Glutamatergic neuron (in vitro differentiated cells): ENCODE data around the gene MICU2. TPM values are rescaled to one million over a fixed set of nuclear protein-coding genes. Genes with fewer than 3 reads are reported as not detected.

Experiments
- DNase-seq: peaks from one replicate; pipeline ENCODE4 v3.0.0; 2022
- H3K27ac Mint-ChIP-seq: one replicate; pipeline ENCODE4 v1.8.0; 2020; ENCODE audit warnings: mild to moderate bottlenecking, mixed read lengths, inconsistent platforms; ENCODE audit not compliant: unreplicated experiment
- H3K27me3 Mint-ChIP-seq: one replicate; pipeline ENCODE4 v1.8.0; 2020; ENCODE audit warnings: mild to moderate bottlenecking, moderate library complexity, mixed read lengths, inconsistent platforms; ENCODE audit not compliant: unreplicated experiment
- H3K36me3 Mint-ChIP-seq: one replicate; pipeline ENCODE4 v1.8.0; 2020; ENCODE audit warnings: mild to moderate bottlenecking, mixed read lengths, inconsistent platforms; ENCODE audit not compliant: unreplicated experiment
- H3K4me1 Mint-ChIP-seq: one replicate; pipeline ENCODE4 v1.8.0; 2020; ENCODE audit warnings: mild to moderate bottlenecking, low read depth, mixed read lengths, inconsistent platforms; ENCODE audit not compliant: unreplicated experiment
- H3K4me3 Mint-ChIP-seq: one replicate; pipeline ENCODE4 v1.8.0; 2020; ENCODE audit warnings: mild to moderate bottlenecking, mixed read lengths, inconsistent platforms; ENCODE audit not compliant: unreplicated experiment
- H3K9me3 Mint-ChIP-seq: one replicate; pipeline ENCODE4 v1.8.0; 2020; ENCODE audit warnings: mild to moderate bottlenecking, moderate library complexity, mixed read lengths, inconsistent platforms; ENCODE audit not compliant: unreplicated experiment
- total RNA-seq: library from RNA; stranded (reverse); fragmentation: NEBNext Ultra II Directional; extraction: Animal tissue kit (Norgen Biotek cat#: 25700); gene quantifications from one replicate; pipeline ENCODE4 v1.2.1, GENCODE V29; 2021; ENCODE audit not compliant: unreplicated experiment
- TF ChIP-seq, protein P1 (sequence below): fragments of 200-600 bp; sonication (generic); IDR thresholded peaks from one replicate; pipeline ENCODE4 v1.5.0; 2021; ENCODE audit not compliant: partially characterized antibody, unreplicated experiment

The MICU2 gene
- total RNA-seq, 1 donor from 2014 or later, result 37.2 TPM

DNA sequence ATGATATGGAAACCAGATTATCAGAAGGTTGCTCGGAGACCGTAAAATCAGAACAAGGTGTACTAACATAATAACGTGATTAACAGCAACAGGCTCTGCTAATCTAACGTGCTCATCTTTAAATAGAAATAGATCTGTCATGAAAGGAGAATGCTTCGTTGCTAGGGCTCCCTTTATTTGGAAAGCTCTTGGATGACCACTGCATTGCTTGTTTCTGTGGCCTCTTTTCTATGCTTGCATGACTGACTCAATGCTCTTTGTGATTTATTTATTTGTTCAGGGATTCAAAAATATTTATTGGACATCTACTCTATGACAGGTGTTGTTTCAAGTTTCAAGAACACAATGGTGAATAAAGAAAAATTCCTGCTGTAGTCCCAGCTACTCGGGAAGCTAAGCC is 122.6 kb downstream of the MICU2 start:
- TF ChIP-seq, protein P1, sequence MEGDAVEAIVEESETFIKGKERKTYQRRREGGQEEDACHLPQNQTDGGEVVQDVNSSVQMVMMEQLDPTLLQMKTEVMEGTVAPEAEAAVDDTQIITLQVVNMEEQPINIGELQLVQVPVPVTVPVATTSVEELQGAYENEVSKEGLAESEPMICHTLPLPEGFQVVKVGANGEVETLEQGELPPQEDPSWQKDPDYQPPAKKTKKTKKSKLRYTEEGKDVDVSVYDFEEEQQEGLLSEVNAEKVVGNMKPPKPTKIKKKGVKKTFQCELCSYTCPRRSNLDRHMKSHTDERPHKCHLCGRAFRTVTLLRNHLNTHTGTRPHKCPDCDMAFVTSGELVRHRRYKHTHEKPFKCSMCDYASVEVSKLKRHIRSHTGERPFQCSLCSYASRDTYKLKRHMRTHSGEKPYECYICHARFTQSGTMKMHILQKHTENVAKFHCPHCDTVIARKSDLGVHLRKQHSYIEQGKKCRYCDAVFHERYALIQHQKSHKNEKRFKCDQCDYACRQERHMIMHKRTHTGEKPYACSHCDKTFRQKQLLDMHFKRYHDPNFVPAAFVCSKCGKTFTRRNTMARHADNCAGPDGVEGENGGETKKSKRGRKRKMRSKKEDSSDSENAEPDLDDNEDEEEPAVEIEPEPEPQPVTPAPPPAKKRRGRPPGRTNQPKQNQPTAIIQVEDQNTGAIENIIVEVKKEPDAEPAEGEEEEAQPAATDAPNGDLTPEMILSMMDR, result no peak
- no peak overlapping the region for H3K27ac Mint-ChIP-seq
- peaks cover 5% of the 10 kb centered on the region for H3K36me3 Mint-ChIP-seq
- no peak overlapping the region for H3K4me3 Mint-ChIP-seq
- H3K9me3 Mint-ChIP-seq, result no peaks in the 10 kb centered on the region
- peaks cover 4% of the 10 kb centered on the region for H3K4me1 Mint-ChIP-seq
- DNase-seq, result no peak
- H3K27me3 Mint-ChIP-seq, result peaks cover 6% of the 10 kb centered on the region

DNA sequence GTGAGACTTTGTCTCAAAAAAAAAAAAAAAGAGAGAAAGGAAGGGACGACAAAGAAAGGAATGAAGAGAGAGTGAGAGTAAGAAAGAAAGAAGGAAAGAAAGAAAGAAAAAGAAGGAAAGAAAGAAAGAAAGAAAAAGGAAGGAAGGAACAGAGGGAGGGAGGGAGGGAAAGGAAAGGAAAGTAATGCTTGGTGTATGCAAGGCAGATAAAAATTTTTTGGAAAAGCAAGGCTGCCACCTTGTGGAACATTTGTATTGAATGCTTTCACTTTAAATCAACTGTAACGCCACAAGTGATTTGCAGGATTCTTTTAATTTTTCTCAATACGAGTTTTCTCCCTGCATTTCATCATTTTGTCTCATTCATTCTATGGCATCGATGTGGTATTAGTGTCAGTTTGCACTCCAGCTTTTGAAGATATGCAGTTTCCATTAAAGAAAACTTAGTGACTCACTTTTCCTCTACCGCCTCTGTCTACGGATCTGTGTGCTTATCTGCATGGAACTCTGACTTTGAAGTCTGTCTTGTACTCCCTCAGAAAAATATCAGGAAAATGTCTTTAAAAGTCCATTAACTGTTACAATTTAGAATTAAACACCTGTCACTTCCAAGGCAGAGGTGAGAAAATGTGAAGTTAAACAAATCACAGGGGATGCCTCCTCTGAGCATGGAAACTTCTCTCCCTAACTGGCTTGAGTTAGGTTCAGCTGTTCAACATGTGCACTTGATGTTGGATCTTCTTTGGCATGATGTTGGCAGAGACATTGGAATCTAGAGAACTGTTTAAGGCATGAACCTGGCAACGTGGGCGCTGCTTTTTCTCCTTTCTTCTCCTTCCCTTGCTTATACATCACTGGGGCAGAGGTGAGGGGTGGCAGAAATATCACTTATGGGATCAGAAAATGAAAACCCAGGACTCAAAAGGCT is 124.8 kb downstream of the MICU2 start:
- Mint-ChIP-seq H3K27me3 (peaks cover 6% of the 10 kb centered on the region), H3K4me3 (no peak overlapping the region), H3K9me3 (no peaks in the 10 kb centered on the region), H3K36me3 (no peaks in the 10 kb centered on the region), H3K4me1 (peaks cover 4% of the 10 kb centered on the region), H3K27ac (no peak overlapping the region)
- no peak for DNase-seq
- TF ChIP-seq, protein P1, result peak; percentile 56

DNA sequence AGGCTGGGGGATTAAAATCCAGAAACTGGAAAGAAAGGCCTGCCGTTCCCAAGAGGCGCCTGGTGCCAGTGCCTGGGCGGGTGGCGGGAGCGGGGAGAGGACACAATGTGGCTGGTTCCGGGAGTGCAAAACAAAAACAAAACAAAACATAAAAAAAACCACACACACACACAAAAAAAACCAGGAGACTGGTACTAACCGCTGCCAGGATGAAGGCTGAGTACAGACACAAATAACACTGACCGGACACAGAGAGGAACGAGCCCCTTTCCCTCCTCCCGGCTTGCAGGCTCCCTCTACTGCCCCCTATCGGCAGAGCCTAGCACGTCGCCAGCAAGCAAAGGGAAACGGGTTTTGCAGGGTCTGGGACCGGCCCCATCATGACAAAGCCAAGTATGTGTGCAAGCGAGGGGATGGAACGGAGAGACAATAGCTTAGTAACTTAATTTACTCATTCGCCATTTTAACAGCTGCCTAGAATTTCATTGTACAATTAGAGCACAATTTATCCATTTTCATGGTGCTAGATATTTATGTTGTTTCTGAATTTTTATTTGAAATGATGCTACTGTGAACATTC is 127.0 kb downstream of the MICU2 start:
- peak overlapping the region; percentile 91 for H3K27ac Mint-ChIP-seq
- H3K36me3 Mint-ChIP-seq, result no peaks in the 10 kb centered on the region
- H3K9me3 Mint-ChIP-seq, result no peaks in the 10 kb centered on the region
- H3K27me3 Mint-ChIP-seq, result peaks cover 6% of the 10 kb centered on the region
- peak; percentile 93 for DNase-seq
- H3K4me3 Mint-ChIP-seq, result peak overlapping the region; percentile 94
- H3K4me1 Mint-ChIP-seq, result peaks cover 4% of the 10 kb centered on the region
- TF ChIP-seq, protein P1, result peak; percentile 97

- DNase-seq, result no peak
- no peak overlapping the region for H3K27ac Mint-ChIP-seq
- H3K9me3 Mint-ChIP-seq, result no peaks in the 10 kb centered on the region
- H3K36me3 Mint-ChIP-seq, result peaks cover 11% of the 10 kb centered on the region
- peaks cover 6% of the 10 kb centered on the region for H3K27me3 Mint-ChIP-seq
- no peak overlapping the region for H3K4me3 Mint-ChIP-seq
- peaks cover 4% of the 10 kb centered on the region for H3K4me1 Mint-ChIP-seq
- TF ChIP-seq, protein P1, result no peak
Observed at GRCh38 chr13:21475115-21475514, 128.9 kb downstream of the MICU2 start.

GRCh38 chr13:21470785-21471184 is 133.2 kb downstream of the MICU2 start:
- Mint-ChIP-seq H3K27me3 (no peaks in the 10 kb centered on the region), H3K9me3 (no peaks in the 10 kb centered on the region), H3K4me3 (no peak overlapping the region), H3K36me3 (peaks cover 15% of the 10 kb centered on the region), H3K4me1 (no peaks in the 10 kb centered on the region), H3K27ac (no peak overlapping the region)
- TF ChIP-seq, protein P1, result no peak
- DNase-seq, result no peak
